Measurements from ENCODE around the gene ARL5C.
A peak's percentile ranks its signal among the peaks of the same experiment; 100 is the strongest.
"Not testable (repeated sequence)": the region's sequence is repeated elsewhere in the genome, so short reads cannot be mapped to it uniquely, and the experiment has no call there.

Gene ARL5C

GRCh38 chr17:39168503-39168902 lies 2.5 kb upstream of the ARL5C start:
- DNase-seq (ENCODE audit: low spot score); FAIRE-seq: not testable (repeated sequence)

- FAIRE-seq, result no peak
- no peak for DNase-seq (ENCODE audit: low spot score)
Measured at GRCh38 chr17:39167476-39167875, 1.5 kb upstream of the ARL5C start.

DNA sequence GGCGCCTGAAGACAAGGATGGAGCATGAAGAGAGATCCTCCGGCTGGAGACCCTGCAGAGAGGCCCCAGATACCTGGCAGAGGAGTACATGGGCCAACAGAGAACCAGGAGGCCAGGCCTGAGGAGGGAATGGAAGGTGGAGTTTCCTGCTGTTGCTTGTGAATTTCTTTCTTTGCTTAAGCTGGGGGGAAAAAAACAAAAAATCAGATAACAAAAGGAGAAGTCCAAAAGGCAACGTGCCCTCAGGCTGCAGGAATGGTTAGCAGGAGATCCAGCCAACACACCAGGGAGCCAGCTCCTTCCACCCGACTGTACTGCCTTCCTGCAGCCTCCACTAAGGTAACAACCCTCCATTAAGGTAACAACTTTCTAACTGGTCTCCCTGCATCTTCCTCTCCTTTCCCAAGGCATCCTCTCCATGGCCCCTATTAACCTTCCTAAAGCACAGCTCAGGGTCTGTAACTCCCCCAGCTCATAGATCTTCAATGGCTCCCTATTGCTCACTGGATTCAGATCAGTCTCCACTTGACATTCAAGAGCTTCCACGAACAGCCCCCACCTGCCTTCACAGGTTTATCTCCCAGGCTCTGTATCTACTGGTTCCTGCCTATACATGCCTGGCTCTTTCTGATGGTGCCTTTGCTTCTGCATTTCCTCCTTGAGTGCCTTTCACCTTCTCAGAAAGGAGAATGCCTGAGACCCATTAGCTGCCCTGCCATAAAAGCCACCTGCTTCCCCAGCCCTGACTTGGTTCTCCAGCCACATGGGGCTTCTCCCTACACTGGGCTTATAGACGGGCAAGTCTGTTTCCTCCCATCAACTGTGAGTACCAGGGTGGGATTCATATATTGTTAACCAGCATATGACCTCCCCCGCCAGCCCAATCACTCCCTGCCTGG lies 725 bp upstream of the ARL5C start:
- FAIRE-seq, result no peak
- no peak for DNase-seq (ENCODE audit: low spot score)

- DNase-seq (ENCODE audit: low spot score), result no peak
- FAIRE-seq, result no peak
Measured at GRCh38 chr17:39165178-39165840, 652 bp downstream of the ARL5C start.

- peak; percentile 87 for DNase-seq (ENCODE audit: low spot score)
- FAIRE-seq, result peak; percentile 27
Measured at GRCh38 chr17:39164675-39165143, 1.3 kb downstream of the ARL5C start.

GRCh38 chr17:39161962-39162361 lies 4.0 kb downstream of the ARL5C start:
- FAIRE-seq (no peak), DNase-seq (ENCODE audit: low spot score) (no peak)

DNA sequence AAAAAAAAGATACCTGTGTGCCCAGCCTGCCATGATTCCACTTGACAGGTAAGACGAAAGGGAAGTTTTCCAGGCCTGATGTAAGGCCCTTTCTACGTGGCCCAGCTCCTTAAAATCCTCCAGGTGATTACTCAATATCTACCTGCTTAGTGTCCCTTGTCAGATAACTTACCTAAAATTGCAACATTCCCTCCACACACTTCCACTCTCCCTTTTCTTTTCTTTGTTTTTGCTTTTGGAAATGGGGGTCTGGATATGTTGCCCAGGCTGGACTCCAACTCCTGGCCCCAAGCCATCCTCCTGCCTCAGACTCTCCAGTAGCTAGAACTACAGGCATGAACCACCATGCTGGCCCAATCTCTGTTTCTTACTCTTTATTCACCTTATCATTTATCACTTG lies 7.3 kb downstream of the ARL5C start:
- DNase-seq (ENCODE audit: low spot score), result no peak
- FAIRE-seq, result no peak

DNA sequence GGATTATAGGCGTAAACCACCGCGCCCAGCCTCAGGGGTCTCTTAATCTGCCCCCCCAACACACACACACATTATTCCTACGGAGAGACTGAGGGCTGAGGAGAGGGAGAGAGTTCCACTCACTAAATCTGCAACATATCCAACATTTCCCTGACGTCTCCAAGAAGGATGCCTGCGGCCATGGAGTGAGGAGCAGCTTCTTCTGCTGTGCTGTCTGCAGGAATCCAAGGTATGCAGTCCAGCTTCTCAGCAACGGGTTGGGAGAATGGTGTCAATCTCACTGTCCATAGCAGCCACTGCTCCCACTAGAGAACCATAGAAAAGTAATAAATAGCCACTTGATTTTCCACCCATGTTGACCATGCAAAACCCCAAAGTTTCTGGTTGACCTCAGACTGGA lies 9.5 kb downstream of the ARL5C start:
- no peak for DNase-seq (ENCODE audit: low spot score)
- FAIRE-seq, result no peak

DNA sequence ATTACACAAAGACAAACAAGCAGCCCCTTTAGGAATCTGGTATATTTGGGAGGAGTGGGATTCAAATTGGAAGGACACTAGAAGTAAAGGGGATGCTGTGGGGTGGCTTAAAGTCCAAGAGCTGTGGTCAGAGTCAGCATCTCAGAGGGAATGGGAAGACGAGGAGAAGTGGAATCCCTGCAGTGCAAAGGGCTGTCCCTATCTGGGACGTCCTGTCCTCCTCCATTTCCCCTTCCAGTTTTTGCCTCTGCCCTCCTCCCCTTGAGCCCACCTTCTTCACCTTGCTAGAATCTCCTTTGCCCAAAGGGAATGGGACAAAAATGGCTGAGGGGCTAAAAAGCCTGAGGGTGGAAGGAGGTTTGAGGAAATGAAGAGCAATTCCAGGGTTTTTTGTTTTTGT lies 10.3 kb downstream of the ARL5C start:
- DNase-seq (ENCODE audit: low spot score) (no peak), FAIRE-seq (no peak)

GRCh38 chr17:39153599-39154051 lies 12.3 kb downstream of the ARL5C start:
- FAIRE-seq, result no peak
- DNase-seq (ENCODE audit: low spot score), result peak; percentile 76

DNA sequence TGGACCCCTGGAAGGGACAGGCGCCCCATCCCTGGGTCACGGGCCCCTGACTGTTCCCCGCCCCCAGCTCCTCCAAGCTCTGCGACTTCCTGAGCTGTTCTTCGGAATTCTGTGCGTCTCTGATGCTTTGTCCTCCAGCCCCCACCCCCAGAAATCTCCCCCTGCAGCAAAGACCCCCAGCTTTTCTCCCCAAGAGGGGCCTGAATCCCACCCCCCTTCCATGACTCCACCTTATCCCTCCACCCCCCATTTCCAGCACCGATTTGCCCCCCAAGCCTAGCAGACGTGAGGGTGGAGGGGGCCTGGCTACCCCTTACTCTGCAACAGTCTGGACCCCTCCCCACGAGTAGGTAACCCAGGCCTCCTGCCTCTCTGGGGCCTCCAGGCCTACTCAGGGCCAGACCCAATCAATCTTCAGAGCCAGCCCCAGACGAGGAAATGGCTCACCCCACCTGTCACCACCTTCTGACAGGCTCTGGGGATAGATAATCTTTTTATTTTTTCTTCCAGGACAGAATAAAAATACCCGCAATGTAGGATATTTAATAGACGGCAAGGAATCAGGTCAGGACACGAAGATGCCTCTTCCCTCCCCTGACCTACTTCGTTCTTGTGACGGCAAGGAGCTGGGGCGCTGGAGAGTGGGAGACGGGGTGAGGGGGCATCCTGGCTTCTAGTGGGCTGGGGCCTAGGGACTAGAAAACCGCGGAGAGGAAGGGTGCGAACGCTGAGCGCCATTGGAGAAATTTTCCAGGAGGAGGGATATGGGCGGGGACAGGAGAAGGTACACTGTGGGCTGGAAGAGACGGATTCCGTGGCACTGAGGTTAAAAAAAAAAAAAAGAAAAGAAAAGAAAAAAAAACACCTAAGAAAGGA lies 13.8 kb downstream of the ARL5C start:
- FAIRE-seq, result no peak

DNA sequence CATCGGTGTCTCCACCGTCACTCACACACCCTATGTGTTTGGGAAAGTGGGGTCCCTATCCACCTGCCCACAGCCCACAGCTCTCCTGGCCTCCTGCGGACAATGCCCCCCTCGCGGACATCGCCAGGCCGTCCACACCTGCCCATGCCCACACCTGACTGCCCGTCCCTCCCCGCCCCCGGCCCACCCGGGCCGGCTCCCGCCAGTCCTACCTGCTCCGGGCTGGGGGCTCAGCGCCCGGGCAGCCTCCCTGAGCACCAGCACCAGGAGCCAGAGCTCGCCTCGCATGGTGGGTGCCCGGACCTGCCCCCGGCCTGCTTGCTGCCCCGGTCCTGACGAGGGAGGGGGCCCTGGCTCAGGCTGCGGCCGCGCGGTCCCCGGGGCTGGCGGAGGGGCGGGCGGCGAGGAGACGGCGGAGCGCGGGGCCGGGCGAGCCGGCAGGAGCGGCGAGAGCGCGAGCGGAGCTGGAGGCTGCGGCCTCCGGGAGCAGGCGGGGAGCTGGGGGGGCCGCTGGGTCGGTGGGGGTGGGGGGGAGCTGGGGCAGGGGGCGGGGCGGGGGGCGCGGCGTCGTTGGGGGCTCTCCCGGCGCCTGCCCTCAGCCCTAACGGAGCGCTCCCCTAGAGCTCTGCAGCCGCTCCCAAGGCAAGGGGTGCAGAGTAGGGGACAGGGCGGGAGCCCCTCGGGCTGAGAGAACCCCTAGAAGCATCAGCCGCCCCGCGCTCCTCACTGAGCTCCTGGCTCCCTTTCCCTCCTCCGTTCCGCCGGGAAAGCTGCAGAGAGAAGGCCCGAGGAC lies 14.6 kb downstream of the ARL5C start, which contains the start of gene PLXDC1:
TSS of gene PLXDC1 (minus strand) at position 488 of the 793 bp plus-strand sequence. CDS start at position 288, 200 bp downstream.
- DNase-seq (ENCODE audit: low spot score) (no peak), FAIRE-seq (no peak)

More for the DNA sequence above, 13.8 kb downstream of the ARL5C start:
- DNase-seq (ENCODE audit: low spot score), result peak; percentile 64

- DNase-seq (ENCODE audit: low spot score), result no peak
- FAIRE-seq, result no peak
Measured at GRCh38 chr17:39150795-39151149, 15.2 kb downstream of the ARL5C start.

- DNase-seq (ENCODE audit: low spot score) (no peak), FAIRE-seq (no peak)
Measured at GRCh38 chr17:39150104-39150634, 15.8 kb downstream of the ARL5C start.

DNA sequence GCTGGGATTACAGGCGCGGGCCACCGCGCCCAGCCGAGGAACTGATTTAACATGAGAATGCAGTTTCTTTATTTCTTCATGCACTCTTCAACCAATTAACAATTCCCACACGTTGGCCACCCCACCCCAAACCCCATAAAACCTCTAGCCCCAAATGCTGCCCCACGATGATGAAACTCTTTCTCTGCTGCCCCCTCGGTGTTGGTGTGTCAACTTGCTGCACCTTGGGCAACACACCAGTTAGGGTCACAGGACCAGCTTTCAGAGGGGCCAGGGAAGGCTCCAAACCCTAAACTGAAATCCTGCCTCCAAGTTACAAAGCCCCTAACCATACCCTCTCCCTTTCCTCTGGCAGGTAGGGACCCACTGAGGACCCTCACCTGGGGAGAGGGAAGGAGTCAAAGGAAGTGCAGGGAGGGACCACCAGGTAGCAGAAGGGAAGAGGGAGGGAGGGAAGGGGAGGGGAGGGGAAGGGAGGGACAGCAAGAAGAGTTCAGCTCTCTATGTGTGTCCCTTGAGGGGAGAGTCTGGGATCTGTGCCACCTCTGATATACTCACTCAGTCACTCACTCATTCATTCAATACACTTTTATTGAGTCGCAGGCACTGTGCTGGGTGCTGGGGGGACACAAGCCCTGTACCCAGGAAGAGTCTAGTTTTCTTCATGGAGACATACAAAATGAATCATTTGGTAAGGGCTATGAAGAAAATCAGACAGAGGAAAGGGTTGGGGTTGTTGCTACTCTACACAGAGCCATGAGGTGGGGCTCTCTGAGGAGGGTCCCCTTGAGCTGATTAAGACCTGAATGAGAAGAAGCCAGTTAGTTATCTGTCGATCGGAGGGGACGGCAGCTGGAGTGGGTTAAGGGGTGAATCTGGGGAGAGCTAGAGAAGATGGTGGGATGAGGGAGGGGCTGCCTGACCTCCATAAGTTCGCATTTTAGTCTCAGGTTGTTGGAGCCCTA lies 18.5 kb downstream of the ARL5C start:
- DNase-seq (ENCODE audit: low spot score), result no peak
- FAIRE-seq, result no peak

- no peak for FAIRE-seq
- no peak for DNase-seq (ENCODE audit: low spot score)
Measured at GRCh38 chr17:39146273-39146672, 19.7 kb downstream of the ARL5C start.

DNA sequence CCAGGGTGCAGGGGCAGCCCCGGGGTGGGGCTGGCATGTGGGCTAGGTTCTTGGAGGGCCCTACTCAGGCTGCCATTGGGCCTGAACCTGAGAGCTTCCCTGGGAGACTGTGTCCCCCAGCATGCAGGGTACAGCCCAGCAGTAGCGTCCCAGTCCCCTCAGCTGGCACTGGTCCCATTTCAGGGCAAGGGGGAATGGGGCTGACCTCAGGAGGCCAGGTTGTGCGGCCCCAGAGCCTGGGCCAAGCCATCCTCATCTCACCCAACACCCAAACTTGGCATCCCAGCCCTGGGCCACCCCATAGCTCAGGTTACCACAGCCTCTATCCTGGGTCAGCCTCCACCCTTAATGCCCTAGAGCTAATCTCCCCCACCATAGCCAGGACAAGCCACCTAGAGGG lies 20.8 kb downstream of the ARL5C start:
- FAIRE-seq (no peak), DNase-seq (ENCODE audit: low spot score) (no peak)

GRCh38 chr17:39144416-39144840 lies 21.5 kb downstream of the ARL5C start:
- DNase-seq (ENCODE audit: low spot score) (peak; percentile 87), FAIRE-seq (peak; percentile 76)

- DNase-seq (ENCODE audit: low spot score) (no peak), FAIRE-seq (no peak)
Measured at GRCh38 chr17:39143552-39144093, 22.3 kb downstream of the ARL5C start.
